B cell (primary cell): ENCODE data around the gene FAM200B.

Experiments
- CTCF ChIP-seq: fragments of 200-600 bp; IDR thresholded peaks from one replicate; pipeline ENCODE4 v1.8.0; 2022; ENCODE audit warnings: antibody characterized with exemption, mild to moderate bottlenecking
- EZH2 ChIP-seq: IDR thresholded peaks from 2 replicates; pipeline ENCODE4 v1.6.1; 2012; ENCODE audit warnings: borderline replicate concordance, low read depth, mild to moderate bottlenecking, moderate library complexity, low read length; ENCODE audit not compliant: insufficient read depth, poor library complexity, severe bottlenecking

- TF ChIP-seq CTCF (no peak), EZH2 (no peak)
Observed at GRCh38 chr4:15725608-15726007, 44.0 kb downstream of the FAM200B start.
